ENCODE measurements around the gene DCAF12.

DNA sequence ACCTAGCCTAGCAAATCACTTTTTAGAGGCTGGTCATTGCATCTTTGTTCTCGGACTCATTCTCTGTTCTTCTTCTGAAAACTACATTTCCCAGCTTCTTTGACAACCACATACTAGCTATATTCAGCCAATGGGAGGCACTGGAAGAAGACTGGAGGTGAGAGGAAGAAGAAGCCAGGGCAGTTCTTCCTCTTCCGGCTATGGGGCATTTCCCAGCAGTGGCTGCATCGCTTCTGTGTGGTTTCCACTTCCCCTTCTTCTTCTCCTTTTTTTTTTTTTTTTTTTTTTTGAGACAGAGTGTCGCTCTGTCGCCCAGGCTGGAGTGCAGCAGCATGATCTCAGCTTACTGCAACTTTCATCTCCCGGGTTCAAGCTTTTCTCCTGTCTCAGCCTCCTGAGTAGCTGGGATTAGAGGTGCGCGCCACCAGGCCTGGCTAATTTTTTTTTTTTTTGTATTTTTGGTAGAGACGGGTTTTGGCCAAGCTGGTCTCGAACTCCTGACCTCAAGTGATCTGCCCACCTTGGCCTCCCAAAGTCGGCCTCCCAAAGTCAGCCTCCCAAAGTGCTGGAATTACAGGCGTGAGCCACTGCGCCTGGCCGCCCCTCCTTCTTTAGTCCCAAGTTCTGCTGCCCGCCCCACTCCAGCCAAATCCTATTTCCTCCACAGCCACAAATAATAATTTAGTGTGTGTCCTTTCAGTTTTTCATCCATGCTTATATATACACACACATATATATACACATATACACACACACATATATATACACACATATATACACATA lies 45.4 kb upstream of the DCAF12 start:
- TF ChIP-seq POLR2A (IDR thresholded peaks at IDR 0.05), result no peak
- TF ChIP-seq, protein P1, sequence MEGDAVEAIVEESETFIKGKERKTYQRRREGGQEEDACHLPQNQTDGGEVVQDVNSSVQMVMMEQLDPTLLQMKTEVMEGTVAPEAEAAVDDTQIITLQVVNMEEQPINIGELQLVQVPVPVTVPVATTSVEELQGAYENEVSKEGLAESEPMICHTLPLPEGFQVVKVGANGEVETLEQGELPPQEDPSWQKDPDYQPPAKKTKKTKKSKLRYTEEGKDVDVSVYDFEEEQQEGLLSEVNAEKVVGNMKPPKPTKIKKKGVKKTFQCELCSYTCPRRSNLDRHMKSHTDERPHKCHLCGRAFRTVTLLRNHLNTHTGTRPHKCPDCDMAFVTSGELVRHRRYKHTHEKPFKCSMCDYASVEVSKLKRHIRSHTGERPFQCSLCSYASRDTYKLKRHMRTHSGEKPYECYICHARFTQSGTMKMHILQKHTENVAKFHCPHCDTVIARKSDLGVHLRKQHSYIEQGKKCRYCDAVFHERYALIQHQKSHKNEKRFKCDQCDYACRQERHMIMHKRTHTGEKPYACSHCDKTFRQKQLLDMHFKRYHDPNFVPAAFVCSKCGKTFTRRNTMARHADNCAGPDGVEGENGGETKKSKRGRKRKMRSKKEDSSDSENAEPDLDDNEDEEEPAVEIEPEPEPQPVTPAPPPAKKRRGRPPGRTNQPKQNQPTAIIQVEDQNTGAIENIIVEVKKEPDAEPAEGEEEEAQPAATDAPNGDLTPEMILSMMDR (IDR thresholded peaks at IDR 0.05), result no peak
